ENCODE data around the gene ARRB1.
A peak's percentile ranks its signal among the peaks of the same experiment; 100 is the strongest.

The ARRB1 gene

DNA sequence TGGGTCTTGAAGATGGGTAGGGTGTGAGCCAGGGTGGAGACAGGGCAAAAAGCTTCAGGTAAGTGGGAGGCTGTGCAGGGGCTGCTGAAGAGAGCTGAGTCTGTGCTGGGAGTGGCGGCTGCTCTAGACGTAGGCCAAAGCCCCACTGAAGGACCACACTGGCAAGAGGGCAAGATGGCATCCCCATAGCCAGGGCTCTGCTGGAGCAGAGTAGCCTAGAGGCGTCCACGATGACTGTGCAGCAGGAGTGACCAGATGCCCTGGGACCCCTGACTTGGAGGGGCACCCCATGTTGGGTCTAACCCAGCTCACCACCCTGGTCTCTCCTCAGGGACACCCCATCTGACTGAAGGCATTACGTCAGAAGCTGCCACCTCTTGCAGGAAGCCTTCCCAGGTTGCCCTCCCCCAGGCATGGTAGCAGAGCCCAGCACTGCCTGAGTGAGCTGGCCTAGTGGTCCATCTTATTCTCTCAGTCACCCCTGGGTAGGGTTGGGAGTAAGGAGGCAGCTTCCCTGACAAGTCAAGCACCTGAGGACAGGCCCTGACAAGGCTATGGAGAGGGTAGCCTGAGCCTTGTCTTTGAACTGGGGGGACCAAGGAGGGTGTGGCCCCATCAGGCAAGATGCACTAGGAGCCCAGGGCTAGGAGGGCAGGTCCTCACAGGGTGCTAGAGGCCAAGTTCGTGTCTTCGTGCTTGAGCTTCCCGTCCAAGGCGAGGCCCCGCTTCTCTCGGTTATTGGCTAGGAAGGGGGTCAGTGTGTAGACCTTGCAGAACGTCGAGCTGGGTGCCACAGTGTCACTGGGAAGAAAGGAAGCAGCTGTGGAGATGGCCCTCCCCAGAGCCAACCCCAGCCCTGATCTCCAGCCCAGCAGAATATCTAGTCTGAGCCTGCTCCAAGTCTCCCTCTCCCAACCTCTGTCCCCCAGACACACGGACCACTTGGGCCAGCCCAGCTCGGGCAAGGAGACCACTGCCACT, 77.8 kb downstream of the ARRB1 start:
- DNase-seq: no peak

DNA sequence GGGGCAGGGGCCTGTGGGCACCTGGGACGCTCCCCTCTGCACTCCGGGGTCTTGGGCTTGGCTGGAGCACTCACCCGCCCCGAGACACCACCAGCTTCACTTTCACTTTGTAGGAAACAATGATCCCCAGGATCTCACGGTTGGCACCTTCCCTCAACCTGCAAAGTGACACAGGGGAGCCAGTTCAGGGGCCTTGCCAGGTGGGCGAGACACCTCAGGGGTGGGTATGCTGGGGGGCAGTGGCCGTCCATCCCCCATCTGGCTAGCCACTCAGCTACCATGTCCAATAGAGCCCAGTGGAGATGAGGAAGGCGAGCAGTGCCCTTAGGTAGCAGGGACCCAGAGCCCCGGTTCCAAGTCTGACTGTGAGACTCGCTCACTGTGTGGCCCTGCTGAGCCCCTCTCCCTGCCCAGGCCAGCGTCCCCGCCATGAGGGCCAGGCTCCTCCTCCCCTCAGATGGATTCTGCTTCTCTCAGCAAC, 78.6 kb downstream of the ARRB1 start:
- DNase-seq: no peak

DNA sequence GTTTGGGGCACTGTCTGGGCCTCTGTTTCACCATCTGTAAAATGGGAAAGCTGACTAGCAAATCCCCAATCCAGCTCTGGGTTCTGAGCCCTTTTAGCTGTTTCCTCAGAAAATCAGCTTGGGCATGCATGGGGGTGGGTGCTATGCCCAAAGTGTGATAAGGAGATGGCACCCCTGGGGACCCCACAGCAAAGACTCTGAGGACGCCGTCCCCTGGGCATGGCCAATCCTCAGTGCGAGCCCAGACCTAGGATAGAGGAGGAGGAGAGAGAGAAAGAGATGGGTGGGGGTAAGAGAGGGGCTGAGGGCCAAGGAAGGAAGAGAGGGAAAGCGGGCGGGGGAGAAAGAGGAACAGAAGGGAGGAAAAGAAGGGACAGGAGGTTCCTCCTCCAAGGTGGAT, 79.1 kb downstream of the ARRB1 start:
- DNase-seq: no peak

DNA sequence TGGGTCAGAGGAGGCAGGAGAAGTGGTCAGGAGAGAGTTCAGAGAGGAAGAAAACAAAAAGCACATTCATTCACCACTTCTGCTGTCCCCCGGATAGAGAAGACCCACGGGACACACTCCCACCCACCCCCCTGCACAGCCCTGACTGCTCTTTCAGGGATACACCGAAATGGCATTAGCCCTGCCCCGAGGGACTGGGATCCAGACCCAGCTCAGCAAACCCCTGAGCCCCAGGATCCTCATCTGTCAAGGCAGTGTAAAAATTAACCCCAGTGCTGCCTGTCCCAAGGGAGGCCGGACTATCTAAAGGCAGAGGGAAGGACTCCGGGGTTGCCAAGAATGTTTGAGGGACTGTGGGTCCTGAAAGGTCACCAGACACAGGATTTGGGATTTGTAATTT, 79.7 kb downstream of the ARRB1 start:
- no peak for DNase-seq

DNA sequence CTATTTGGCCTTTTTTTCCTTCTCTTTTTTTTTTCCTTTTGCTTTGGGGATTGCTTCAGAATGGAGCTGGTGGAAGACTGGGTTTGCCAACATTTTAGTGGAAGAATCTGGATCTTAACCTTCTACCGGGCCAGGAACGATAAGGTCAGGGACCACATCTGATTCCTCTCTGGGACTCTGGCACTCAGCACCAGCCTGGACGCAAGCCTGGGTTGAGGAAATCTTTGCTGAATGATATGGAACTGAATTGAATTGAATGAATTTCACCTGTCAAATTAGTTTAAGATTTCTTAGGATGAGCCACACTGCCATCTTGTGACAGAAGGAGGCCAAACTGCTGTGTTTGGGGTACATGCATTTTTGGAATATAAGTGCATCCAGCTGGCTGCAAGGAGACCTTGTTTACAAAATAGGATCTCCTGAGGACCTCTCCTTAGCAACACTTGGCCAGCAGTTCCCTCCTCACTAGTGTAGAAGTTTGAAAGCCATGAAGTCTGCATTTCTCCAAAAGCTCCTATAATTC, 80.5 kb downstream of the ARRB1 start:
- peak; percentile 7 for DNase-seq

DNA sequence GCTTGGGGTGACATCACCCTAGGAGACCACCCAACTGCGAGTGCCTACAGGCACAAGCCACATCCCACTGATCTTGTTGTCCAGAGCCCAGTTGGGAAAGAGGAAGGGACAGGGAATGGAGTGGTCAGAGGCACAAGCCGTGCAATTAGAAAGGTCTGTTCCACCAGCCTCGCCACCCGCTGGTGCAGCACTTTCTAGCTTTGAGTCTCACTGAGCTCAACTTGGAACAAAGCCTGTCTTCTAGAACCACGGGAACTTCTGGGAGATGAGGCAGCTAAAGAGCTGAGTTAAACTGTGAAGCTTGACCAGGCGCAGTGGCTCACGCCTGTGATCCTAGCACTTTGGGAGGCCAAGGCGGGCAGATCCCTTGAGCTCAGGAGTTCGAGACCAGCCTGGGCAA, 81.6 kb downstream of the ARRB1 start:
- DNase-seq: no peak

DNA sequence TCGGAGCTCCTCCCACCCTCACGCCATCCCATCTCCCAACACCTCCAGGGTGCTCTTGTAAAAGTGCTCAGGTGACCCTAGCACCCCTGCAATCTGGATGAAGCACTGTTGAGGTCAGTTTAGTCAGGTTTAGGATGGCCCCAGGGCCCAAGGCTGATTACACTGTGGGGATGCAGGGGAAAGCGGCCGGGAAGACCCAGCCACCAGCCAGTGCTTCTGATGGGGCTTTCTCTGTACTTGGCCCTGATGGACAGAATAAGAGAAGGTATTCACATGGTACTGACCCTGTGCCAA, 82.1 kb downstream of the ARRB1 start:
- DNase-seq: no peak

DNA sequence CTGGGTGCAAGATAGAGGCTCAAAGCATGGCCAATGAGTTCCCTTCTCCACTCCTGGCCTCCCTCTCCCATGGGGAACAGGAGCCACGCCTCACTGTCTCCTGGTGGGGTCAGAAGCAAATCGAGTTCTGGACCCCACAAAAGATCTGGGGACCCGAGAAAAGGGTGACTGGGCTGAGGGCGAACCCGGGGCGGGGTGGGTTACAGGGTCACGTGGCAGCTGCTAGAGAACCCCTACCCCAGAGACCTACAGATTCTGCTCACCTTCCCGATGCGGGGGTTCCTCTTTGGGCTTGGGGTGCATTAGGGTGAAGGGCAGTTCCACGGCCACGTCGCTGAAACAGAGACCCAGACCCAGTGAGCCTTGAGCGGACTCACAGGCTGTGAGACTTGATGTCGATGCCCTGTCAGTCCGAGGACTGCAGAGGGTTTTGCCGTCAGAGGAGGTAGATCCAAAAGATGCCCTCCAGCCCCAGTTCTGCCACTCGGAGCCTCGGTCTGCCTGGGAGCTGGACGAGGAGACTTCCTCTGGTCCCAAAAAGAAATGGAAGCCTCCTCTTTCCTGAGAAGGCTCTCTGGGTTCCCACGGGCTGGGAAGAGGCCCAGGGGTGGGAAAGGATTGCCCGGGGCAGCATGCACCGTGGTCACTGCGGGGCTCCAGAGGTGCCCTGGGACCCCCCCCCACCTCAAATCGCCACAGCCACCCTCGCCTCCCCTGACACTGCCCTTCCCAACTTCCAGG, 82.7 kb downstream of the ARRB1 start:
- DNase-seq: no peak

DNA sequence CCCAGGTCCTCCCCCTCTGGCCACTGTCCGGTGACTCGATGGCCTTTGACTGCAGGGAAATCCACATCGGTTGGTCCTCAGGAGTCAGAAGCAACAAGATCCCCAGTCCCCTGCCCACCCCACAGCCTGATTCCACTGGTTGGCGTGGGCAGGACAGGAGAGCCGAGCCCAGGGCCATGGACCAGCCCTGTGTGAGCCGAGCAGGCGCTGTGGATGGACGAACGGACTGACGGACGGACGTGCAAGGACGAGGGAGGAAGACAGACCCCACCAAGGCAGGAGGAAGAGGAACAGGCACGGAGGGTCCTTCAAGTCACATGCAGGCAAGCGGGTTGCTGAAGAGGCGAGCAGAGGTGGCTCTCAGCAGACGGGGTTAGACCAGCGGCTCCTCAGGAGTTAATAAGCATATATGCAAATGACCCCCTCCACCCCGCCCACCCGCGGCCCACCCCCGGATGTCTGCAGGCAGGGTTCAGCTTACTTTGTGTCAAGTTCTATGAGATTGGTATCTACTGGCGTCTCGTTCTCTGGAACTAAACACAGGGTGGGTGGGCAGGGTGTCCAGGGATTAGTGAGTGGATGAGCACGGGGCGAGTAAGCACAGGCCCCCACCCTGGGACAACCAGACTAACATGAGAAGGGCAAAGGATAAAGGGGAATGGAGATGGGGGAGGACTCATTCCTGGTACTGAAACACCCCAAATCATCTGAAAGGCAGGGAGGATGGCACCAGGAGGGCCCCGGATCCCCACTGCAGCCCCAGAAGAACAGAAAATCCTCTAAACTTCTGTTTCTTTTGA, 84.1 kb downstream of the ARRB1 start:
- DNase-seq: no peak

DNA sequence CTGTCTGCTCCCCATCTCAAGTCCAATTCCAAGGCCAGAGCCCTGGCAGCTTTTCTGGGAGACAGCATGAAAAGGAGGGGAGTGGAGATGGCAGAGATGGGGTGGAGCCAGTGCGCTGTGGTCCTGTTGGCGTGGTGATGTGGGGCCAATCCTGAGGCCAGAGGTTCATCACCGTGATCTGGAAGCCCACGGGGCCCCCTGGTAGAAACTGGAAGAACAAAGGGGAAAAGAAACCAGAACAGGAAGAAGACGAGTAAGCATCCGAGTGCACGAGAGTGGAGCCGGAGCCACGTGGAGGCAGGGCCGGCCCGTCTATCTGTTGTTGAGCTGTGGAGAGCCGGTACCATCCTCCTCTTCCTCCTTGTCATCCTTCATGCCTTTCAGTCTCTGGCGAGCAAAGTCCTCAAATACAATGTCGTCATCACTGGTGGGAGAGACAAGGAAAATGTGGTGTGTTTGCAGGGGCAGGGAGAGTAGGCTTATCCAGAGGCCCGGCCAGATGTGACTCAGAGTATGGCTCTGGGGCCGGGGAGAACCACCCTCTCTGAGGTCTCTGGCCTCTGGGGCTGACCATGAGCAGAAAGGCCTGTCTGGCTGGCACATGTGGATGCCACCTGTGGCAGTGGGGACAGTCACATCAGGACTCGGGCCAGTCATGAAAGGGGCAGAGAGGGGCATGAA, 85.5 kb downstream of the ARRB1 start:
- DNase-seq: no peak

DNA sequence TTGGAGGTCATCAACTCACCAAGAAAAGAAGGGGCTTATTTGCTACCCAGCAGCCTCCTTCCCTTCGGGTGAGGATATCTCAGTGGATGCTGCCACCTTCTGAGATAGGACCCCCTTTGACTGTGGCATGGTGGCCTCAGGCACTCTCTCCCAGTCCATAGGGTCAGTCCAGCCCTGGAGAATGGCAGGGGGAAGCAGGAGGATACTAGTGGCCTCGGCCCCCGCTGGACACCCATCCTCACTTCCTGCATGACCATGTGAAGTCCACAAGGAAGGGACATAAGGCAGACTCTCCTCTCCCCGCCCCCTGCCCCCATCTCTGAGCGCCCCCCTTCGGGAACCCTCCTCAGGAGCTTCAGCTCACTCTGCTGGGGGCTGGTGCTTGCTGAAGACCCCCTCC, 86.5 kb downstream of the ARRB1 start:
- DNase-seq: no peak

DNA sequence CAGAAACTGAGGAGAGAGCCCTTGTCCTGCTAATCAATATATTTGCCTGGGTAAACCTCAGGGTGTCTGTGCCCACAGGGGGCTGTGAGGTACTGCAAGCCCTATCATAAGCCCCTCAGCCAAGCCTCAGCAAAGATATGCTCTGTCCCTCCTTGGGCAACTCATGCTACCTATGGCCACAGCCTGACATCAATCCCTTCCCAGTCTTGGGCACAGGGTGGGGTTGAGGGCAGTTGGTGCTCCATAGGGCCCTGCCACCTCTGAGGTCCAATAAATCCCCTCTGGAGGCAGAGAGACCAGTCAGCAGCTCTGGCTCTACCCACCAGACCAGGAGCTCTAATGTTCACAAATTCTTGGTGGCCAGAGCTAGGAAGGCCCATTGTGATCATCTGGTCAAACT, 87.1 kb downstream of the ARRB1 start:
- no peak for DNase-seq

DNA sequence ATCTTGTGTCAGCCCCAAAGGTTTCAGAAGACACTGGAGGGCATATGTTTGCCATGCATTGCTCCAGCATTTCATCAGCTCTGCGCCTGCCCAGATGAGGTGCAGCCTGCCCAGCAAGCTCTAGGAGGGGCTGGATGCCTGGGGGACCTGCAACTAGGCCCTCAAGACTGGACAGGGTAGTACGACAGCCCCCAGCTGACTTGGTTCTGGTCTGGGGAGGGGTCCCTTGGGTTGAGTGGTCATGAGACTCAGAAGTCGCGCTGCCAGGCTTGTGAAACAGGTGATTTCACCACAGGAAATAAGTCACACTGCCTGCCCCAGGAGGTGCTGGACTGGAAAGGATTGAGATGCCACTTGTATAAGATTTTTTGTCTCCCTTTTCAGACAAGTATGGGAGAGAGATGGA, 87.5 kb downstream of the ARRB1 start:
- no peak for DNase-seq

DNA sequence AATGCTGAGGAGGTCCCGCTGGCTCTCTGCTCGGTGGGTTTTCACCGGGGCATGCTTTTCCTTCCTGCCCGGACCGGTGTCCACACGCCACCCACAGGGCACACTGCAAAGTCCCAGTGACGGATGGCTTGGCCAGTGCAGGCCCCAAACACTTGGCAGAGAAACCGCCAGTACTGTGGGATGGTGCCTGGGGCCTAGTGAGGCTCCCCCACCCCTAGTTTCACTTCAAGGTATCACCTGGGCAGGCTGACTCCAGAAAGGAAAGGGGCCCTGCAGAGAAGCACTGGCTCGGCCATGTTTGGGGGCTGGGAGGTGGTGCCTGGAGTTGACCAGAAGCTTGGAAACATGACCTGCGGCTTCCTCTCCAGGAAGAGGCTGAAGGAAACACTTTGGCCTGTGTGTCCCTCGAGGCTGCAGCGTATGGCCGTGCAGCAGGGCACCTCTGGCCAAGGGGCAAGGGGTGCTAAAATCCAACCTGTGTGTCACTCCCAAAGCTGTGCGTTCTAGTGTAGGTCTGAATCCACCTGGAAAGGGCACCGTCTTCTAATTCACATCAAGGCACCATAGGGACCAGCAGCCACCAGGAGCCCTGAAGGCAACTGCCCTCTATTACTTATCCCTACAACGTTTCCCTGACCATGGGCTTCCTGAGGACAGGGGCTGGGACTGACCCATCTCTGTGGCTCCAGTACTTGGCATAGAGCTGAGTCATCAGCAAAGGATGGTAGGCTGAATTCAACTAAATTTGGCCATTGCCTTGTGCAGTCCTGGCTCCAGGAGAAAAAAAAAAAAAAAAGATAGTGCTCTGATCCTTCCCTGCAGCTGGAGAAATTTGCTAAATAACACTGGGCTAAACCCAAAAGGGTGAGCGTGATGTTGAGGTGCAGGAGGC, 88.3 kb downstream of the ARRB1 start:
- no peak for DNase-seq

DNA sequence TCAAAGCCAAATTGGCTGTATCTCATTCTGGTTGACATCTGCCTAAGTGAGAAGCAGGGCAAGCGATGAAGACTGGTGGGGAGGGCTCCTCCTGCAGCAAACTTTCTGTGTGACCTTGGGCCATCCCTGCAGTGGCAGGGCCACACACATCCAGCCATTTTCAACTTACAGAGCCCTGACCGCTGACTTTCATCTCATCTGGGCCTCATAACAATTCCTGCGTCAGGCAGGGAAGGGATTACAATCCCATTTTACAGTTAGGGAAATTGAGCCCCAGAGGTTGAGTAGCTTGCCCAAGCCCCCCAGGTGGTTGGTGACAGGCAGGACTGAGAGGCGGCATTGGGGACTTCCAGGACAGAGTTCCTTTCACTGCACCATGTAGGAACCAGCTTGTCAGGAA, 89.0 kb downstream of the ARRB1 start:
- DNase-seq: no peak

DNA sequence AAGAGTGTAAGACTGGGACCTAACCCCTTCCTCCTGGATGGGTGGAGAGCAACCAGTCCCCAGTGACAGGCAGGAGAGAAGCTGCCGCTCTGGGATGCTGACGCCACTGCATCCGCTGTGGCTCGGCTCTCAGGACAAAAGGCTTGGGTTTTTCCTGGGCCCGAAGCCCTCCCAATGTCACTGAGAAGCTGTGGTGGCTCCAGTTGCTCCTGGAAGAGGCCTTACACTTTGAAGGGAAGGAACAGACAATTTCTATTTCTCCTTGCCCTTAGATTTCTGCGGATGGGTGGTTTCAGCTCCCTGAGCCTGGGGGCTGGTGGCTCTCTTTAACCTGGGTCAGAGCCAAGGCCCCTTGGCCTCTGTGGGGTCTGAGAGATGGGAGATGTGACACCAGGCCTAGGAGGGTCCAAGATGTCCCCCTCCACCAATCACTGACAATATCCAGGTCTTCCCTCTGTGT, 89.5 kb downstream of the ARRB1 start:
- no peak for DNase-seq

DNA sequence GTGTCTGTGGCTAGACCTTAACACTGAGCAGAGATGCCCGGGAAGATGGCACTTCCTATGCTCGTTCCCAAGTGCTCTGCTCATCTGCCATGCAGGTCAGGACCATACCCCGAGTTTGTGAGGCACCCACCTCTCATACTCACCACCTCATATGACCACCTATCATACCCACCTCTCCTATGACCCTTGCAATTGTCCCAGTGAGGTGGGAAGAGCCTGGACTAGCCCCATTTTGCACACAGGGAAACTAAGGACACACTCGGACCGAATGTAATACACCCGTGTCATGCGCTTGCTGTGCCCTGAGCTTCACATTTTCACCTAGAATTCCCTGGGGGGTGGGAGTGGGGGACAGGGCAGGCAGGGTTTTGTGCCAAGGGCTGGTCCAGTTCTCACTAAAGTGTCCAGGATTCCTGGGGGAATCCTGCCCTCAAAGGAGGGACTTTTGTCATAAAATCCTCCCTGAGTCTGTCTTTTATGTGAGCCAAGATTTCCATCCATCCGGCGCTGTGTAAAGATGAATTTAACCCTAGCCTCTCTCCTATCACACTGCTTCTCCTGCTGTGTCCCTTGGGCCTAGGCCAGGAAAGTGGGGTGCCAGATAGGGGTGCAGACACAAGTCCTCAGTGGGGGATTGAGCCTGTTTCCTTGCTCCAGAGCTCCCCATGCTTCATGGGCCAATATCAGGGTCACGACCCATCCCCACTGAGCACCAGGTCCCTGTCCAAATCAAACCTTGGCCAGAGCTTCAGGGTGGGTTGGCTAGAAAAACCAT, 90.9 kb downstream of the ARRB1 start:
- no peak for DNase-seq

DNA sequence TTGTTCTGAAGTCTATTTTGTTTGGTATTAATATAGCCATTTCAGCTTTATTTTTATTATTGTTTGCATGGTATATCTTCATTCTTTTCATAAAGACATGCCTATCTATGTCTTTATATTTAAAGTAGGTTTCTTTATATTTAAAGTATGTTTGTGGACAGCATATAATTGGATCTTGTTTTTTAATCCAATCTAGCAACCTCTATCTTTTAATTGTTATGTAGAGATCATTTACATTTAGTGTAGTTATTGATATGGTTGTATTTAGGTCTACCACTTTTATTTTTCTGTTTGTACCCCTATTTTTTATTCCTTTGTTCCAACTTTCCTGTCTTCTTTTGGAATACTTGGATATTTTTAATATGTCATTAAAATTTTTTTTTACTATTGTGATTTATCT, 97.1 kb downstream of the ARRB1 start:
- no peak for DNase-seq

DNA sequence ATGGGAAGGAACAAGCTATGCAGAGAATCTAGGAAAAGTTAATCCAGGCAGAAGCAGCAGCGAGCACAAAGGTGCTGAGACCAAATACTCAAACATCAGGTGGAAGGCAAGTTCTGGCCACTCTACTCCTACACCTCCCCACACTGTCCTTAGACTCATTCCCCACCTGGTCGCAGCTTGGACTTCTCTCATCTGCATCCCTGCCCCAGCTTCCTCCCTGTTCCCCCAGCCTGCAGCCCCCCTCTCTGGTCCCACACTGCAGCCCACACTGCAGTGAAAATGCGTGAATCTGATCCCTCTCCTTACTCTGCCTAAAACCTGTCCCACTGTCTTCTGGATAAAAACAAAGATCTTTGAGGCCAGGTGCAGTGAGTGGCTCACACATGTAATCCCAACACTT, 101.8 kb downstream of the ARRB1 start:
- DNase-seq: no peak

DNA sequence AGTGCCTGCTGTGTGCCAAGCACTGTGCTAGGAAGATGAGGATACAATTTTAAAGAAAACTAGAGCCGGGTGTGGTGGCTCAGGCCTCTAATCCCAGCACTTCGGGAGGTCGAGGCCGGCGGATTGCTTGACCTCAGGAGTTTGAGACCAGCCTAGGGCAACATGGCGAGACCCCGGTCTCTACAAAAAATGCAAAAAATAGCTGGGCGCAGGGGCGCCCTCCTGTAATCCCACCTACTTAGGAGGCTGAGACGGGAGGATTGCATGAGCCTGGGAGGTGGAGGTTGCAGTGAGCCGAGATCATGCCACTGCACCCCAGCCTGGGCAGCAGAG, 102.6 kb downstream of the ARRB1 start:
- no peak for DNase-seq

All from fibroblast of skin of right quadriceps (primary cell).